Measurements from ENCODE around the gene ERMAP.

ERMAP gene

GRCh38 chr1:42880384-42880783 is 63.5 kb downstream of the ERMAP start:
- DNase-seq: no peak

GRCh38 chr1:42886046-42886739 is 69.3 kb downstream of the ERMAP start:
- no peak for DNase-seq

- DNase-seq: no peak
Observed at GRCh38 chr1:42886800-42887199, 69.9 kb downstream of the ERMAP start.

GRCh38 chr1:42887366-42887765 is 70.4 kb downstream of the ERMAP start:
- DNase-seq: no peak

DNA sequence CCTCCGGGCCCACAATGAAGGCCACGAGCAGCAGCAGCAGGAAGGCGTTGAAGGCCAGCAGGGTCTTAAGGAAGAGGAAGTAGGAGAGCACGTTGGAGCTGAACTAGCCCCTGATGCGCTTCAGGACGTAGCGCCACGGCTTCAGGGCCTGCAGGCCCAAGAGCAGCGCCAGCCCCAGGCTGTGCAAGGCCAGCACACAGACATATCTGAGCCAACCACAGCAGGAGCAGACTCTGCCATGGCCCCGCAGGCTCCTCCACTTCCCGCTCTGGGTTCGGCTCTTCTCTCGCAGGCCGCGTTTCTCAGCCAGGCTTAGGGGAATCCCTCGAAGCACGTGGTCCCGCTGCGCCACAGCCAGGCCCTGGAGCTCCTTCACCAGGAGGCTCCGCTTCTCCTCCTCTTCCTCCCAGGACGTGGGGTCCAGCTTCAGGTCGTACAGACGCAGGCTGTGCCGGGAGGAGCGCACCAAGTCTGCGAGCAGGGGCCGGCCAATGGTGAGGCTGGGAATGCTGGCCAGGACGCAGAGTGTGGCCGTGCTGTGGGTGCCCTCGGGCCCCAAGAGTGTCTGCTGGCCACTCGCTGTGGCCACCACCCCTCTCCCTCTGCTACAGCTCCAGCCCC is 71.2 kb downstream of the ERMAP start:
- no peak for DNase-seq

- no peak for DNase-seq
Observed at GRCh38 chr1:42889264-42889663, 72.3 kb downstream of the ERMAP start.

- no peak for DNase-seq
Observed at GRCh38 chr1:42891465-42892138, 74.7 kb downstream of the ERMAP start.
